Activated CD8-positive, alpha-beta T cell treated with anti-CD3 and anti-CD28 coated beads, Interleukin-2, amount 10 ng/mL, durations not matched to agents 7 days and 5 days (primary cell): ENCODE results near the gene TP53. TPM values are rescaled to one million over a fixed set of nuclear protein-coding genes. Genes with fewer than 3 reads are reported as not detected.

Source experiments
- ATAC-seq: fragments of 150-1000 bp; cut with Tn5 transposase; one replicate; pipeline ENCODE4 v1.10.0; 2021; ENCODE audit warnings: moderate library complexity
- CTCF ChIA-PET: fragments of 350-600 bp; sonication (Branson Sonifier 250); formaldehyde crosslinking; loops from one replicate; lab custom pipeline; 2021; ENCODE audit warnings: antibody characterized with exemption; lab: Charles Lee
- POLR2A ChIA-PET: fragments of 350-600 bp; sonication (Branson Sonifier 250); formaldehyde crosslinking; loops from one replicate; lab custom pipeline; 2021; ENCODE audit warnings: antibody characterized with exemption; lab: Charles Lee
- DNase-seq: peaks from one replicate; pipeline ENCODE4 v3.0.0-alpha.2; 2020
- H3K27ac Mint-ChIP-seq: one replicate; pipeline ENCODE4 v1.8.0; 2021; ENCODE audit warnings: mild to moderate bottlenecking, mixed read lengths
- H3K27me3 Mint-ChIP-seq: one replicate; pipeline ENCODE4 v1.8.0; 2021; ENCODE audit warnings: low read depth, mixed read lengths
- H3K36me3 Mint-ChIP-seq: one replicate; pipeline ENCODE4 v1.8.0; 2021; ENCODE audit warnings: low read depth, mixed read lengths
- H3K4me1 Mint-ChIP-seq: one replicate; pipeline ENCODE4 v1.8.0; 2021; ENCODE audit warnings: low read depth, mixed read lengths
- H3K4me3 Mint-ChIP-seq: one replicate; pipeline ENCODE4 v1.8.0; 2021; ENCODE audit warnings: mild to moderate bottlenecking, mixed read lengths
- H3K9me3 Mint-ChIP-seq: one replicate; pipeline ENCODE4 v1.8.0; 2022; ENCODE audit warnings: mixed read lengths; ENCODE audit not compliant: insufficient read depth
- total RNA-seq, 2 experiments: library from RNA; stranded (reverse); gene quantifications; one replicate each; pipeline ENCODE4 v1.2.3, GENCODE V29; 2021

The TP53 gene
- total RNA-seq, 2 experiments from 2014 or later = 131 to 136 TPM

GRCh38 chr17:7668482-7668881, 18.8 kb downstream of the TP53 start:
- POLR2A ChIA-PET = interaction anchor here (2.9 kb wide), 1 partner anchor 18 kb away, joined by 10 read pairs; the partner anchor contains the start of gene TP53
- no peaks in the 10 kb centered on the region for H3K27me3 Mint-ChIP-seq
- peaks cover 32% of the 10 kb centered on the region for H3K36me3 Mint-ChIP-seq
- ATAC-seq = no peak
- H3K9me3 Mint-ChIP-seq = peaks cover 4% of the 10 kb centered on the region
- CTCF ChIA-PET = no interaction called here
- no peak overlapping the region for H3K4me3 Mint-ChIP-seq
- H3K27ac Mint-ChIP-seq = no peak overlapping the region
- no peak for DNase-seq
- no peaks in the 10 kb centered on the region for H3K4me1 Mint-ChIP-seq

- POLR2A ChIA-PET = interaction anchor here (0.6 to 2.9 kb wide), 3 partner anchors 19 to 106 kb away, joined by 4 to 10 read pairs (median 4); partner anchors contain the start of gene TP53
- no peak overlapping the region for H3K27ac Mint-ChIP-seq
- DNase-seq (no peak), ATAC-seq (no peak)
- H3K36me3 Mint-ChIP-seq = peaks cover 26% of the 10 kb centered on the region
- H3K4me1 Mint-ChIP-seq = no peaks in the 10 kb centered on the region
- no peaks in the 10 kb centered on the region for H3K9me3 Mint-ChIP-seq
- no peaks in the 10 kb centered on the region for H3K27me3 Mint-ChIP-seq
- CTCF ChIA-PET = interaction anchor here (0.6 to 1.5 kb wide), 3 partner anchors 20 to 115 kb away, joined by 3 to 10 read pairs (median 3); partner anchors contain the start of genes TP53 and WRAP53
- no peak overlapping the region for H3K4me3 Mint-ChIP-seq
Observed at GRCh38 chr17:7667656-7668406, 19.5 kb downstream of the TP53 start.

- Mint-ChIP-seq H3K27me3 (peaks cover 21% of the 10 kb centered on the region), H3K9me3 (no peaks in the 10 kb centered on the region), H3K4me1 (no peaks in the 10 kb centered on the region), H3K27ac (no peak overlapping the region), H3K4me3 (no peak overlapping the region), H3K36me3 (no peaks in the 10 kb centered on the region)
- ChIA-PET CTCF (interaction anchor here (1.0 to 1.7 kb wide), 2 partner anchors 16 to 24 kb away, joined by 3 to 5 read pairs; no protein-coding TSS in a partner anchor), POLR2A (interaction anchor here (1.3 kb wide), 1 partner anchor 30 kb away, joined by 3 read pairs; the partner anchor contains the start of gene TP53)
- DNase-seq = no peak
- ATAC-seq = no peak
Observed at GRCh38 chr17:7656958-7657609, 30.2 kb downstream of the TP53 start.

GRCh38 chr17:7655541-7655840, 31.8 kb downstream of the TP53 start:
- H3K36me3 Mint-ChIP-seq = no peaks in the 10 kb centered on the region
- no peak overlapping the region for H3K4me3 Mint-ChIP-seq
- ATAC-seq = no peak
- no peaks in the 10 kb centered on the region for H3K9me3 Mint-ChIP-seq
- POLR2A ChIA-PET = interaction anchor here (1.1 kb wide), 1 partner anchor 31 kb away, joined by 3 read pairs; no protein-coding TSS in a partner anchor
- H3K27me3 Mint-ChIP-seq = peaks cover 32% of the 10 kb centered on the region
- H3K27ac Mint-ChIP-seq = no peak overlapping the region
- DNase-seq = no peak
- CTCF ChIA-PET = no interaction called here
- peaks cover 6% of the 10 kb centered on the region for H3K4me1 Mint-ChIP-seq

GRCh38 chr17:7654832-7655540, 32.3 kb downstream of the TP53 start:
- Mint-ChIP-seq H3K9me3 (no peaks in the 10 kb centered on the region), H3K4me1 (peaks cover 11% of the 10 kb centered on the region), H3K4me3 (no peak overlapping the region), H3K27ac (no peak overlapping the region), H3K36me3 (no peaks in the 10 kb centered on the region), H3K27me3 (peaks cover 37% of the 10 kb centered on the region)
- no peak for ATAC-seq
- ChIA-PET POLR2A (interaction anchor here (1.1 to 1.6 kb wide), 2 partner anchors 31 to 32 kb away, joined by 3 to 7 read pairs; partner anchors contain the start of gene TP53), CTCF (interaction anchor here (1.0 kb wide), 1 partner anchor 32 kb away, joined by 3 read pairs; the partner anchor contains the start of gene TP53)
- no peak for DNase-seq

GRCh38 chr17:7652388-7653356, 34.6 kb downstream of the TP53 start:
- peaks cover 12% of the 10 kb centered on the region for H3K4me1 Mint-ChIP-seq
- H3K27ac Mint-ChIP-seq = no peak overlapping the region
- H3K9me3 Mint-ChIP-seq = no peaks in the 10 kb centered on the region
- CTCF ChIA-PET = interaction anchor here (0.6 kb wide), 1 partner anchor 138 kb away, joined by 3 read pairs; no protein-coding TSS in a partner anchor
- no peak overlapping the region for H3K4me3 Mint-ChIP-seq
- DNase-seq (no peak), ATAC-seq (no peak)
- H3K27me3 Mint-ChIP-seq = peaks cover 48% of the 10 kb centered on the region
- H3K36me3 Mint-ChIP-seq = no peaks in the 10 kb centered on the region
- POLR2A ChIA-PET = interaction anchor here (1.6 to 3.5 kb wide), 2 partner anchors 34 kb away, joined by 7 to 23 read pairs; partner anchors contain the start of genes TP53 and WRAP53

GRCh38 chr17:7651665-7652387, 35.5 kb downstream of the TP53 start:
- ChIA-PET POLR2A (interaction anchor here (0.7 to 3.5 kb wide), 4 partner anchors 19 to 181 kb away, joined by 3 to 23 read pairs (median 3); partner anchors contain the start of genes TP53 and WRAP53), CTCF (interaction anchor here (0.6 to 2.0 kb wide), 5 partner anchors 19 to 137 kb away, joined by 3 to 8 read pairs (median 4); partner anchors contain the start of gene TP53)
- H3K4me3 Mint-ChIP-seq = no peak overlapping the region
- peaks cover 48% of the 10 kb centered on the region for H3K27me3 Mint-ChIP-seq
- H3K36me3 Mint-ChIP-seq = no peaks in the 10 kb centered on the region
- no peaks in the 10 kb centered on the region for H3K9me3 Mint-ChIP-seq
- no peak for ATAC-seq
- DNase-seq = no peak
- no peak overlapping the region for H3K27ac Mint-ChIP-seq
- H3K4me1 Mint-ChIP-seq = peaks cover 12% of the 10 kb centered on the region

GRCh38 chr17:7651097-7651664, 36.1 kb downstream of the TP53 start:
- Mint-ChIP-seq H3K4me1 (peaks cover 12% of the 10 kb centered on the region), H3K36me3 (no peaks in the 10 kb centered on the region), H3K27ac (no peak overlapping the region), H3K4me3 (peak overlapping the region; percentile 54), H3K27me3 (peaks cover 51% of the 10 kb centered on the region), H3K9me3 (no peaks in the 10 kb centered on the region)
- ATAC-seq (no peak), DNase-seq (no peak)
- POLR2A ChIA-PET = interaction anchor here (0.6 to 3.5 kb wide), 6 partner anchors 9 to 182 kb away, joined by 3 to 23 read pairs (median 3); partner anchors contain the start of genes SAT2, TP53 and WRAP53
- CTCF ChIA-PET = interaction anchor here (0.8 to 2.0 kb wide), 5 partner anchors 19 to 38 kb away, joined by 3 to 8 read pairs (median 4); partner anchors contain the start of gene TP53

- Mint-ChIP-seq H3K27ac (no peak within 1 kb of the TSS), H3K36me3 (no peaks in the 10 kb centered on the region), H3K4me3 (peak within 1 kb of the TSS; percentile 66), H3K27me3 (peaks cover 52% of the 10 kb centered on the region), H3K9me3 (no peaks in the 10 kb centered on the region), H3K4me1 (peaks cover 12% of the 10 kb centered on the region)
- DNase-seq (peak; percentile 77), ATAC-seq (peak; percentile 88)
- CTCF ChIA-PET = interaction anchor here (0.8 to 2.0 kb wide), 6 partner anchors 18 to 38 kb away, joined by 3 to 8 read pairs (median 4); partner anchors contain the start of genes SAT2 and TP53
- POLR2A ChIA-PET = interaction anchor here (0.6 to 3.5 kb wide), 5 partner anchors 9 to 77 kb away, joined by 3 to 23 read pairs (median 3); partner anchors contain the start of genes SAT2, TP53 and WRAP53
Observed at GRCh38 chr17:7650509-7651096, 36.7 kb downstream of the TP53 start, which contains the start of gene ATP1B2. Gene ATP1B2 (plus strand): TSS chr17:7650926. CDS start chr17:7651519, 593 bp downstream.
